Aorta (tissue), 5 donors: ENCODE results near the gene COPS6. TPM values are rescaled to one million over a fixed set of nuclear protein-coding genes. Genes with fewer than 3 reads are reported as not detected.

ENCODE experiments used
- ATAC-seq: fragments of 200-7000 bp; cut with Tn5 transposase; one replicate; pipeline ENCODE4 v1.9.1; 2022; ENCODE audit warnings: moderate library complexity; ENCODE audit not compliant: low FRiP score
- DNase-seq, 2 donors: peaks; one replicate each; pipeline ENCODE4 v3.0.0-alpha.2; 2020
- H3K27ac ChIP-seq, 2 donors: one replicate each; pipeline ENCODE4 v1.5.1; 2013; ENCODE audit warnings: low read length in 2 of 2, mild to moderate bottlenecking in 2 of 2, moderate library complexity in 2 of 2, control low read depth in 1 of 2, inconsistent platforms in 1 of 2, low read depth in 1 of 2
- H3K27me3 ChIP-seq, 2 donors: one replicate each; pipeline ENCODE4 v1.6.1; 2013; ENCODE audit warnings: control low read depth in 1 of 2, low read length in 1 of 2, mild to moderate bottlenecking in 1 of 2, moderate library complexity in 1 of 2; ENCODE audit not compliant: insufficient read depth in 2 of 2, control insufficient read depth in 1 of 2
- H3K36me3 ChIP-seq, 2 donors: one replicate each; pipeline ENCODE4 v1.6.1; 2013; ENCODE audit warnings: control low read depth in 1 of 2, low read length in 1 of 2, mild to moderate bottlenecking in 1 of 2; ENCODE audit not compliant: insufficient read depth in 2 of 2, control insufficient read depth in 1 of 2
- H3K4me1 ChIP-seq, 2 donors: one replicate each; pipeline ENCODE4 v1.6.1; 2013; ENCODE audit warnings: low read length in 2 of 2, control low read depth in 1 of 2, mild to moderate bottlenecking in 1 of 2, moderate library complexity in 1 of 2; ENCODE audit not compliant: insufficient read depth in 2 of 2, control insufficient read depth in 1 of 2
- H3K4me3 ChIP-seq, 2 donors: one replicate each; pipeline ENCODE4 v1.5.1; 2013; ENCODE audit warnings: low read length in 2 of 2, control low read depth in 1 of 2, mild to moderate bottlenecking in 1 of 2
- H3K9me3 ChIP-seq: one replicate; pipeline ENCODE4 v1.6.1; 2013; ENCODE audit warnings: mild to moderate bottlenecking, low read length; ENCODE audit not compliant: control insufficient read depth
- WGBS, 2 donors: extraction: QIAGEN DNeasy Blood & Tissue Kit; methylation state at CpG; one replicate each; pipeline ENCODE4 v1.1.7; 2013; 5-methylcytosine and 5-hydroxymethylcytosine counted together
- intact Hi-C, 2 donors: fragments of 100-400 bp; cut with DNase I; formaldehyde crosslinking; loops; one replicate each; pipeline versions ENCODE4 v1.14.2 to v1.15.0; 2022
- polyA plus RNA-seq, 2 donors: library from polyadenylated mRNA; stranded (reverse); fragments of 200-250 nt; gene quantifications; one replicate each; pipeline ENCODE4 v1.2.3, GENCODE V29; 2013
- total RNA-seq, 2 donors: library from RNA; stranded (reverse); fragmentation: NEBNext Ultra II Directional; extraction: Animal tissue kit (Norgen Biotek cat#: 25700); gene quantifications; one replicate each; pipeline ENCODE4 v1.2.1, GENCODE V29; 2021
- donor health status: healthy with polysubstance abuse.
- donor health status: Bipolar disorder and iron deficiency.
- donor health status: DM: no; HTN: no; CAD: no.
- donor health status: DM: no; HTN: no; CAD: no.
- donor health status: DM: yes; HTN: yes; CAD: no.

Gene COPS6
- total and polyA plus RNA-seq, 4 donors: 73.9 to 132 (median 80.4) TPM

- H3K4me3 ChIP-seq: no peak overlapping the region
- no peaks in the 10 kb centered on the region for H3K4me1 ChIP-seq
- no peak overlapping the region for H3K27ac ChIP-seq
- 43 to 47% methylated on average over 13 of the region's 13 CpGs for WGBS, 2 donors
- H3K27me3 ChIP-seq: no peaks in the 10 kb centered on the region
- H3K9me3 ChIP-seq: no peaks in the 10 kb centered on the region
- ATAC-seq (no peak), DNase-seq (no peak)
- H3K36me3 ChIP-seq: peaks cover 0 to 10% of the 10 kb centered on the region in 2 donors
- intact Hi-C loops: loop anchor here in 1 of 2 donors (5.0 kb wide), 1 partner anchor 34 kb away; the partner anchor contains the start of gene MBLAC1
These were observed 4.7 kb downstream of the COPS6 start for GRCh38 chr7:100093498-100093897.

GRCh38 chr7:100093925-100094486 lies 5.2 kb downstream of the COPS6 start:
- ATAC-seq: no peak
- Histone ChIP-seq H3K9me3 (no peaks in the 10 kb centered on the region), H3K27me3 (no peaks in the 10 kb centered on the region), H3K27ac (no peak overlapping the region), H3K36me3 (peaks cover 0 to 10% of the 10 kb centered on the region in 2 donors), H3K4me1 (no peaks in the 10 kb centered on the region), H3K4me3 (no peak overlapping the region)
- DNase-seq: no peak
- intact Hi-C loops: loop anchor here in 1 of 2 donors (5.0 kb wide), 1 partner anchor 33 kb away; the partner anchor contains the start of gene MBLAC1
- 77 to 79% methylated on average over 16 of the region's 16 CpGs for WGBS, 2 donors

GRCh38 chr7:100095289-100095688 lies 6.5 kb downstream of the COPS6 start:
- intact Hi-C loops: no loop called here
- WGBS, 2 donors: 77 to 82% methylated on average over 9 of the region's 9 CpGs
- no peak overlapping the region for H3K27ac ChIP-seq
- H3K36me3 ChIP-seq: peaks cover 0 to 10% of the 10 kb centered on the region in 2 donors
- no peak overlapping the region for H3K4me3 ChIP-seq
- ATAC-seq (no peak), DNase-seq (no peak)
- H3K4me1 ChIP-seq: no peaks in the 10 kb centered on the region
- no peaks in the 10 kb centered on the region for H3K9me3 ChIP-seq
- H3K27me3 ChIP-seq: no peaks in the 10 kb centered on the region

GRCh38 chr7:100095704-100096103 lies 6.9 kb downstream of the COPS6 start:
- Histone ChIP-seq H3K4me1 (no peaks in the 10 kb centered on the region), H3K9me3 (no peaks in the 10 kb centered on the region), H3K27me3 (no peaks in the 10 kb centered on the region), H3K4me3 (no peak overlapping the region), H3K27ac (no peak overlapping the region), H3K36me3 (peaks cover 0 to 10% of the 10 kb centered on the region in 2 donors)
- 91 to 94% methylated on average over 17 of the region's 17 CpGs for WGBS, 2 donors
- DNase-seq: no peak
- intact Hi-C loops: no loop called here
- no peak for ATAC-seq

GRCh38 chr7:100098913-100099312 lies 10.1 kb downstream of the COPS6 start:
- DNase-seq (no peak), ATAC-seq (no peak)
- no peaks in the 10 kb centered on the region for H3K4me1 ChIP-seq
- H3K9me3 ChIP-seq: no peaks in the 10 kb centered on the region
- WGBS, 2 donors: 82 to 83% methylated on average over 10 of the region's 10 CpGs
- no peak overlapping the region for H3K27ac ChIP-seq
- no peaks in the 10 kb centered on the region for H3K27me3 ChIP-seq
- intact Hi-C loops: no loop called here
- no peak overlapping the region for H3K4me3 ChIP-seq
- H3K36me3 ChIP-seq: peaks cover 0 to 1% of the 10 kb centered on the region in 2 donors

- H3K4me3 ChIP-seq: peak overlapping the region in 1 of 2 donors; percentile 88
- no peaks in the 10 kb centered on the region for H3K27me3 ChIP-seq
- H3K4me1 ChIP-seq: no peaks in the 10 kb centered on the region
- intact Hi-C loops: no loop called here
- no peak for DNase-seq
- no peak overlapping the region for H3K27ac ChIP-seq
- H3K9me3 ChIP-seq: no peaks in the 10 kb centered on the region
- ATAC-seq: no peak
- WGBS, 2 donors: 75 to 79% methylated on average over 12 of the region's 12 CpGs
- H3K36me3 ChIP-seq: peaks cover 0 to 1% of the 10 kb centered on the region in 2 donors
These were observed 10.7 kb downstream of the COPS6 start for GRCh38 chr7:100099452-100099851.

GRCh38 chr7:100100420-100101015 lies 11.7 kb downstream of the COPS6 start:
- H3K9me3 ChIP-seq: no peaks in the 10 kb centered on the region
- H3K27ac ChIP-seq: no peak overlapping the region
- H3K4me3 ChIP-seq: peak overlapping the region; percentile 81 to 88
- H3K36me3 ChIP-seq: peaks cover 0 to 1% of the 10 kb centered on the region in 2 donors
- WGBS, 2 donors: 0% methylated on average over 55 to 61 of the region's 61 CpGs
- H3K4me1 ChIP-seq: no peaks in the 10 kb centered on the region
- intact Hi-C loops: loop anchor here in 1 of 2 donors (1.0 to 2.0 kb wide), 3 partner anchors 18 to 51 kb away; partner anchors contain the start of genes CNPY4, MBLAC1, TAF6 and ZSCAN21
- DNase-seq (peak; percentile 96 to 98), ATAC-seq (peak; percentile 96)
- no peaks in the 10 kb centered on the region for H3K27me3 ChIP-seq

- H3K27me3 ChIP-seq: no peaks in the 10 kb centered on the region
- peak; percentile 97 for ATAC-seq
These were observed 12.5 kb downstream of the COPS6 start, which contains the start of the genes AP4M1 and MCM7 for GRCh38 chr7:100101016-100101862. Gene AP4M1, plus strand, starts transcription at chr7:100101643. Its CDS starts 72 bp downstream, at chr7:100101715. Gene MCM7, minus strand, starts transcription at chr7:100101397. Its CDS starts 103 bp downstream, at chr7:100101294.

More at GRCh38 chr7:100101016-100101862, 12.5 kb downstream of the COPS6 start, which contains the start of the genes AP4M1 and MCM7:
- WGBS, 2 donors: 0 to 1% methylated on average over 71 to 80 of the region's 80 CpGs
- Histone ChIP-seq H3K36me3 (peaks cover 0 to 4% of the 10 kb centered on the region in 2 donors), H3K27ac (peak within 1 kb of the TSS in 1 of 2 donors; percentile 49), H3K4me1 (no peaks in the 10 kb centered on the region), H3K4me3 (peak within 1 kb of the TSS; percentile 81 to 88), H3K9me3 (no peaks in the 10 kb centered on the region)
- peak; percentile 99 to 100 for DNase-seq
- intact Hi-C loops: loop anchor here in 1 of 2 donors (2.0 kb wide), 2 partner anchors 18 to 26 kb away; partner anchors contain the start of genes CNPY4, MBLAC1 and TAF6
